Stimulated activated CD8-positive, alpha-beta memory T cell treated with anti-CD3 and anti-CD28 coated beads, Interleukin-15, amount 100 ng/mL, for 48 hours (primary cell): ENCODE results near the gene SPRR2F.

Experiments used
- DNase-seq, 2 donors: peaks; one replicate each; pipeline ENCODE4 v3.0.0-alpha.2; 2020; ENCODE audit warnings: low read depth in 2 of 2

SPRR2F gene

GRCh38 chr1:153072806-153073726 is 40.2 kb downstream of the SPRR2F start:
- DNase-seq: no peak

- no peak for DNase-seq
Measured at GRCh38 chr1:153071511-153071910, 41.8 kb downstream of the SPRR2F start, which contains the start of gene SPRR2B. TSS of gene SPRR2B (minus strand) at chr1:153071611. CDS start at chr1:153070839, 772 bp downstream.

GRCh38 chr1:153070243-153070642 is 43.1 kb downstream of the SPRR2F start:
- DNase-seq: no peak
